SH-SY5Y (cell line): ENCODE measurements around the gene NOTCH2.

Source experiments
- GATA2 ChIP-seq: IDR thresholded peaks from 2 replicates; pipeline ENCODE4 v1.6.1; 2011; ENCODE audit warnings: mild to moderate bottlenecking, low read depth, low read length
- GATA3 ChIP-seq: IDR thresholded peaks from 2 replicates; pipeline ENCODE4 v1.6.1; 2011; ENCODE audit warnings: low read depth, mild to moderate bottlenecking, low read length, moderate library complexity

NOTCH2 gene

DNA sequence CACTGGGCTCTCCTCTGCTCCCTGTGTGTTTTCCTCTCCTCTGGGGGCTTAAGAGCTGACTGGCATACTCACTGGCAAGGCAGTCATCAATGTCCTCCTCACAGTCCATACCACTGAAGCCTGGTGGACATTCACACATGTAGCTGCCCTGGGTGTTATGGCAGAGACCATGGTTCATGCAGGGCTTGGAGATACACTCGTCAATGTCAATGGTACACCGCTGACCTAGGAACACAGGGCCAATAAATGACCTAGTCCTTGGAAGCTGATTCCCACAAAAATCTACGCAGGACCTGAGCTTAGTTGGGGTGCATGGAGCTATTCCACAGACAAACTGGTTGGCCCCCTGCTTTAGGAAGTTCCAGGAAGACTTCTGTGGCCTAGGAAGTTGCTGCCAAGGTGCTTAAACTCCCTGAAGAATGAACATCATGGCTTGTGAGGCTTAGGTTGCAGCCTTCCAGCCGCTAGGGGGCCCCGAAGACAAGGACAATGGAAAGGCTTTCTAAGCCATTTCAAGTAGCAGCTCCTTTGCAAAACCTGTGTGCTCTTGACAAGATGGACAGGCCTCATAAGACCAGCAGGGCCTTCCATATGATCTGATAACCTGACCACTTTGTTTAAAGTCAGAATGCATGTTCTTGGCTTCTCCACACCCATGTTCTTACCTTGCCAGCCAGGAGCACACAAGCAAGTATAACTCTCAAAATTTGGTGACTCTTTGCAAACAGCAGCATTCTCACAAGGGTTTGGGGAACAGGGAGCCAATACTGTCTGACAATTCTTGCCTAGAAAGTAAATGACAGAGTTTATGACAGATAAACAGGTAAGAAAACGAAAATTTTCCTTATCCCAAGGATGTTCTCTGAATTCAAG lies 120.9 kb downstream of the NOTCH2 start:
- TF ChIP-seq GATA2: no peak
- TF ChIP-seq GATA3: no peak

GRCh38 chr1:119947468-119947867 lies 122.0 kb downstream of the NOTCH2 start:
- TF ChIP-seq GATA3 (no peak), GATA2 (no peak)

DNA sequence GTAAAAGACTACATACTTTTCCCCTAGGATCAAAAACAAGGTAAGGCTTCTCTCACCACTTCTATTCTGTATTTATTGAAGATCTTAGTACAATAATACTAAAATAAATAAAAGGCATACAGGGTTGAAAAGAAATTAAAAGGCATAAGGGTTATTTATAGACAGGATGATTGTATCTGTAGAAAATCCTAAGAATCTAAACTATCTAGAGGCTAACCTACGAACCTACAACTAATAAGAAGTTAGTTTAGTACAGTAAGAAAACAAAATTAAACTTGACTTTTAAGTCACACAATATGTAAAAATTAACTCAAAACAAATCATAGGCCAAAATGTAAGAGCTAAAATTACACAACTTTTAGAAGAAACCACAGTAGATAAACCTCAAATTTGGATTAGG lies 122.7 kb downstream of the NOTCH2 start:
- no peak for TF ChIP-seq GATA2
- TF ChIP-seq GATA3: no peak

DNA sequence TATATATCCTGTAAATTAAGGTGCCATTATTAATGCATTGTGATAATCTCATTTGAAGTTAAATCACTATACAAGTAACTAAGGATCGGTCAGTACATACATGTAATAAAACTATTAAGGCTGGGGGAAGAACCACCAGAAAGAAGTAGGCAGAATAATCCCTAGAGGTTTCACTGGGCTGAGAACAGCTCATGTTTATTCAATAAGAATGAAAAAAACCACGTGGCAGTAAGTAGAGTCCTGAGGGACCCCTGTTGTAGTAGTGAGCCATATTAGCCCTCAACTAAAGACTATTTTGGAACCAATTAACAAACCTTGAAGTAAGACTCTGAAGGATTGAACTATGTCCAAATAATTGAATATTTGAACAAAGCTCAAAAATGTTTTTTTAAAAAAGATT lies 126.2 kb downstream of the NOTCH2 start:
- TF ChIP-seq GATA3 (no peak), GATA2 (no peak)

GRCh38 chr1:119941392-119941791 lies 128.1 kb downstream of the NOTCH2 start:
- TF ChIP-seq GATA3 (no peak), GATA2 (no peak)

DNA sequence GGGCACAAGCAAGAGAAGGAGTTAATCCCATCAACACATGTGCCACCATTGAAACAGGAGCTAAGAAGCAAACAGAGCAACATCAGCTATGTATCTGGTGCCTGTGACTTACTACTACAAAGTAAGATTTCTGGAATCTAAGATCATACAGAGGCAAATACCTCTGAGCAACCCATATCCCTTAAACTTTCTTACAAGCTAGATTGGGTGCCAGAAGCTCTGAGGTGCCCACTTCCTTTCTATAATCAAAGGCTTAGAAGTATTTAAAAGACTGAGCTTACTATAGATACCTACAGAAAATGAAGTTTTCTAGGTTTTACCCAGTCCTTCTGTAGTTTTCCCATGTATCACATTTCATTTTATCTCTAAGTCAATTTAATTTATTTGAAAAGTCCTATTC lies 128.8 kb downstream of the NOTCH2 start:
- TF ChIP-seq GATA2 (no peak), GATA3 (no peak)

GRCh38 chr1:119937198-119937597 lies 132.3 kb downstream of the NOTCH2 start:
- no peak for TF ChIP-seq GATA2

GRCh38 chr1:119935915-119936314 lies 133.5 kb downstream of the NOTCH2 start:
- TF ChIP-seq GATA3 (no peak), GATA2 (no peak)

- TF ChIP-seq GATA2 (no peak), GATA3 (no peak)
Observed at GRCh38 chr1:119935373-119935772, 134.1 kb downstream of the NOTCH2 start.

- no peak for TF ChIP-seq GATA3
- no peak for TF ChIP-seq GATA2
Observed at GRCh38 chr1:119933397-119933796, 136.1 kb downstream of the NOTCH2 start.

GRCh38 chr1:119929643-119930315 lies 139.7 kb downstream of the NOTCH2 start:
- TF ChIP-seq GATA3 (no peak), GATA2 (no peak)

- no peak for TF ChIP-seq GATA2
- no peak for TF ChIP-seq GATA3
Observed at GRCh38 chr1:119926553-119926952, 142.9 kb downstream of the NOTCH2 start.

DNA sequence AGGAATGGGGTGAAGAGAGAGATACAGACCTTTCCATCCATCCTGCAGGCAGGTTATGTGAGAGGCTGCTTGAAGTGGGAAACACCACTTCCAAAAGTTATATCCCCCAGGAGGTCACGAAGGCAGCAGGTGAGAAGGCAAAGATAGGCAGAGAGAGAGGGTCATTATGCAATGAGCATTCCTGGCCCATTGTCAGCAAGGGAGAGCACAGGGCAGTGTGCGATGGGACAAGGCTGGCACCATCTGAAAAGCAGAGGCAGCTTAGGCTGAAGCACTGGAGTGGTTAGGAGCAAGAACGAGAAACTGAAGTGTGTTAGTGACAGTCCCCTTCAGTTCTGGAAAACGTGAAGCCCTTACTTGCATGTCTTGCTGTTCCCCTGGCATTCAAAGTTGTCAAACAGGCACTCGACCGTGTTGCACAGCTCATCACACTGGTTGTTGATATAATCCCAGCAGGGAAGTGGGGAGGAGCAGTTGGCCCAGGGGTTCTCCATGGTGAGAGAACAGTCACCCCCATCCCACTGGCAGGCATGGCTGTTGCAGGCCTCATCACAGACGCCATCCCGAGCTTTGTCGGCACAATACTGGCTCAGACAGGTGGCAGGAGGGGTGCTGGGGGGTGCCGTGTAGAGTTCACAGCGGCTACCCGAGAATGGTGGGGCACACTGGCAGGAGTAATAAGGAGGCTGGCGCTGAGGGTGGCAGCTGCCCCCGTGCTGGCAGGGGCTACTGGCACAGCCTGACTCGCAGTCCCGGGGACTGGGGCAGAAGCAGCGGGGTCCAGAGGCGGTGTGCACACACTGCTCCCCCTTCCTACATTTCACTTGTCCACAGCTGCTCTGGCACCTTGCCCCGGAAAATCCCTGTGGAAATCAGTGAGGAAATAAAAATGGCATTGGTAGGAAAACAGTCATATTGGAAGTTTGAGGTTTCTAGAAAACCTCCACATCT lies 144.2 kb downstream of the NOTCH2 start:
- TF ChIP-seq GATA3 (no peak), GATA2 (no peak)
